ENCODE results near the gene ITGA6.

The ITGA6 gene

GRCh38 chr2:172461591-172462372 lies 34.4 kb downstream of the ITGA6 start:
- H3K4me3 ChIP-seq (replicated peaks; ENCODE audit: low read depth, low read length) = no peak overlapping the region
- DNase-seq (ENCODE audit: low read depth) = peak; percentile 50
- peak; percentile 83 for TF ChIP-seq CTCF (IDR thresholded peaks at IDR 0.05; ENCODE audit: low read length, missing control alignments)

- no peak for DNase-seq (ENCODE audit: low read depth)
- no peak overlapping the region for H3K4me3 ChIP-seq (replicated peaks; ENCODE audit: low read depth, low read length)
- TF ChIP-seq CTCF (IDR thresholded peaks at IDR 0.05; ENCODE audit: low read length, missing control alignments) = no peak
These were observed 35.0 kb downstream of the ITGA6 start for GRCh38 chr2:172462373-172462848.

- TF ChIP-seq CTCF (IDR thresholded peaks at IDR 0.05; ENCODE audit: low read length, missing control alignments) = no peak
- DNase-seq (ENCODE audit: low read depth) = no peak
- no peak overlapping the region for H3K4me3 ChIP-seq (replicated peaks; ENCODE audit: low read depth, low read length)
These were observed 35.5 kb downstream of the ITGA6 start for GRCh38 chr2:172462849-172463381.

- DNase-seq (ENCODE audit: low read depth) = no peak
- no peak overlapping the region for H3K4me3 ChIP-seq (replicated peaks; ENCODE audit: low read depth, low read length)
- TF ChIP-seq CTCF (IDR thresholded peaks at IDR 0.05; ENCODE audit: low read length, missing control alignments) = no peak
These were observed 37.2 kb downstream of the ITGA6 start for GRCh38 chr2:172464400-172465129.

- peak; percentile 88 for TF ChIP-seq CTCF (IDR thresholded peaks at IDR 0.05; ENCODE audit: low read length, missing control alignments)
- DNase-seq (ENCODE audit: low read depth) = peak; percentile 88
- peak overlapping the region; percentile 48 for H3K4me3 ChIP-seq (replicated peaks; ENCODE audit: low read depth, low read length)
These were observed 38.3 kb downstream of the ITGA6 start for GRCh38 chr2:172465417-172466334.

- peak; percentile 26 for DNase-seq (ENCODE audit: low read depth)
- peak; percentile 32 for TF ChIP-seq CTCF (IDR thresholded peaks at IDR 0.05; ENCODE audit: low read length, missing control alignments)
- no peak overlapping the region for H3K4me3 ChIP-seq (replicated peaks; ENCODE audit: low read depth, low read length)
These were observed 40.0 kb downstream of the ITGA6 start for GRCh38 chr2:172467382-172467781.
